GM06990 (cell line): ENCODE results near the gene PNPLA1.

ENCODE experiments used
- DNase-seq: peaks from one replicate; pipeline ENCODE4 v3.0.0-alpha.2; 2011; ENCODE audit not compliant: insufficient read length; ENCODE audit errors: extremely low read depth
- H3K27me3 ChIP-seq: replicated peaks from 2 replicates; pipeline ENCODE4 v1.6.0; 2011; ENCODE audit warnings: low read length; ENCODE audit not compliant: control insufficient read depth, insufficient read depth
- H3K36me3 ChIP-seq: 2 replicates; pipeline ENCODE4 v1.5.1; 2011; ENCODE audit warnings: low read length; ENCODE audit not compliant: control insufficient read depth, insufficient read depth
- H3K4me3 ChIP-seq: replicated peaks from 2 replicates; pipeline ENCODE4 v1.5.1; 2011; ENCODE audit warnings: low read depth, mild to moderate bottlenecking, control low read depth, low read length
- CTCF ChIP-seq: IDR thresholded peaks from 2 replicates; pipeline ENCODE4 v1.5.1; 2011; ENCODE audit warnings: low read length, control low read depth, mild to moderate bottlenecking, inconsistent platforms; ENCODE audit not compliant: insufficient read depth, poor library complexity, severe bottlenecking

The PNPLA1 gene

DNA sequence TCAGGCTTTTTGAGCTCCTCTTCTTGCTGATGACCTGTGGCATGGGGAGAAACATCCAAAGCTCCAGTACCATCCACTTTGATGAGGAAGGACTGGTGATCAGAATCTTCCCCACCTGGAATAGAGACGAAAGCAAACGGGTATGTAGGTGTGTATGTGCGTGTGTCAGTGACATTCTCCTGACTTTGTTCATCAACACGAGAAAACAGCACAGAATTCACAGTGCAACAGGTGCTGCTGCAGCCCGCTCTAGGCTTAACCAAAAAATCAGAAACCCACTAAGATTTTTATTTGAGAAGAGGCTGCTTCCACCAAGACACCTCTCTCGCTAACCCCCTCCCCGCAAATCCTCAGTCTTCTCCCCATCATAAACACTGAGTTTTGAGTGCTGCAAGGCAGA is 58.7 kb downstream of the PNPLA1 start:
- H3K27me3 ChIP-seq, result no peaks in the 10 kb centered on the region

DNA sequence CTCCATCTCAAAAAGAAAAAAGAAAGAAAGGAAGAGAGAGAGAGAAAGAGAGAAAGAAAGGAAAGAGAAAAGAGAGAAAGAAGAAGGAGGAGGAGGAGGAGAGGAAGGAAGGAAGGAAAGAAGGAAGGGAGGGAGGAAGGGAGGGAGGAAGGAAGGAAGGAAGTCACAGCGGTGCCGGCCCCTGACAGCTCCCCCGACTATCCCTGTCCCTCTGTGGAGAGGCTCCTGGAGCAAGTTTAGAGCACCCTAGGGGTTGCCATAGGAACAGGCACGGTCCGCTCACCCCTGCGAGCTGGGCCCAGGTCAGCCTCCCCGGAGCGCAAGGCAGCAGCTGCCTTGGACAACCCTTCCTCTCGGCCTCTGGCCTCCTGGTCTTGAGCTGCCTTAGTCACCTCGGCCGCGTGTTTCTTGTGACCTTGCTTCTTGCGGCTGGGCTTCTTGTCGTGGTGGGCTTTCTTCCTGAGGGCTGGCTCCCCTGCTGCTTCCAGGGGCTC is 60.0 kb downstream of the PNPLA1 start:
- no peak for TF ChIP-seq CTCF
- no peak overlapping the region for H3K4me3 ChIP-seq
- DNase-seq, result no peak
- peaks cover 1% of the 10 kb centered on the region; the same call in 1 of the 2 replicates for H3K27me3 ChIP-seq
- H3K36me3 ChIP-seq, result no peaks in the 10 kb centered on the region

More for the DNA sequence above, 58.7 kb downstream of the PNPLA1 start:
- H3K4me3 ChIP-seq, result no peak overlapping the region
- H3K36me3 ChIP-seq, result no peaks in the 10 kb centered on the region
- no peak for TF ChIP-seq CTCF
- no peak for DNase-seq

DNA sequence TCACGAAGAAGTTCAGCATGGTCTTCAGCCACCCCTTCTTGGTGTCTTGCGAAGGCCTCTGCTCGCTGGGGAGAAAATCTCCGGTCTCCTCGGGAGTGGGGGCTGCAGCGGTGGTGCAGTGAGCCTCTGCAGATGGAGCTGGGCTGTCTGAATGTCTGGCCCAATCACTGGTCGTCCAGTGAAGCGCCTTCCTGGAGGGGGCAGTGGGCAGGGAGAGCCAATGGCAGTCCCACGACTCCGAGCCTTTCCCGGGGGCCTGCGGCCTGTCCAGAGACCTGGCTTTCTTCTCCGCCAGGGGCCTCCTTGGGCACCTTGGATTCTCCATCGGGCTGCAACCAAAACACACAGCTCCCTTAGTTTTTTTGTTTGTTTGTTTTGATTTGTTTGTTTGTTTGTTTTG is 60.5 kb downstream of the PNPLA1 start:
- no peak for DNase-seq
- Histone ChIP-seq H3K4me3 (no peak overlapping the region), H3K36me3 (no peaks in the 10 kb centered on the region), H3K27me3 (peaks cover 1% of the 10 kb centered on the region; the same call in 1 of the 2 replicates)
- TF ChIP-seq CTCF, result no peak

DNA sequence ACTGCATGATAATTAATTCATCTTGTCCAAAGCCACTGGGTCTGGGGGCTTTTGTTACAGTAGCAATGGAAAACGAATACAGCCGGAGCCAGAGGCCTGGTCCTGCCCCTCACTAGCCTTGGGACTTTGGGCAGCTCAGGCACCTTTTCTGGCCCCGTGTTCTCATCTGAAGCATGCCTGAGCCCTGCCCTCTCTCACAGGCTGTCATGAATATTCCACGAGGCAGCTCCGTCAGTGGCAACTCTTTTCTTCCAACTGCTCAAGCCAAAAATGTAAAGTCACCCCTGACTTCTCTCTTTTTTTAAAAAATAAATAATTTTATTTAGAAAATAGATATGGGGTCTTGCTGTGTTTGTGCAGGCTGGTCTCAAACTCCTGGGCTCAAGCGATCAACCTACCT is 61.5 kb downstream of the PNPLA1 start:
- Histone ChIP-seq H3K36me3 (no peaks in the 10 kb centered on the region), H3K4me3 (no peak overlapping the region), H3K27me3 (peaks cover 1% of the 10 kb centered on the region; the same call in 1 of the 2 replicates)
- no peak for TF ChIP-seq CTCF
- DNase-seq, result no peak

DNA sequence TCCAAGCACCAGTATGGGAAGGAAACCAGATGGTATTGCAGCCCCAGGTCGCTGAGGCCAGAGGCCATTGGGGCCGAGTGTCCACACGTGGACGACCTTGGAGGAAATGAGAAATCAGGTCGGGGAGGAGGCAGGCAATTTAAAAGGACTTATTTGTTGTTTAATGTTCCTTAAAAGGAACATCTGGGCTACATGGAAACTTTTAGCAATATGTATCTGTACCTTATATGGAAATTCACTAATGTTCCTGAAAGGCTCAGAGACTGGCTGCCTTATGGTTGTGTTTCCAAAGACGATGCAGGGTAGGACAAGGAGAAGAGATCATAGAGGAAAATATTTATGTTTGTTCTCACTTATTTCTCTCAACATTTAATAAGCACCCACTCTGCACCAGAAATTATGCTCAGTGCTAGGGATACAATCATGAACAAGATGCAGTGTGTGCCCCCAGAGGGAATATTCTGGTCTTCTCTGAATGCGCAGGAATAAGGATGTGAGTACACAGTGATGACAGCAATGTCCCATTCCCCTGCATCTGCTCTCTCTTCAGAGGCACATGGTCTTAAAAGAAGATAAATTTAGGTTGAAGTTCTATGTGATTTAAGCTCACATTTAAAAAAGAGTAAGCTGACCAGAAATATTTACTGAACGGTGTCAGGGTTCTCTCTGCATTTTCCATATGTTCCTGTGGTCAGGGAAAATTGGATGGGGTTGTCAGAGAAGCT is 63.5 kb downstream of the PNPLA1 start:
- TF ChIP-seq CTCF, result no peak
- Histone ChIP-seq H3K4me3 (no peak overlapping the region), H3K36me3 (no peaks in the 10 kb centered on the region), H3K27me3 (peaks cover 1% of the 10 kb centered on the region; the same call in 1 of the 2 replicates)
- DNase-seq, result no peak
